ENCODE results near the gene ROR1.

The ROR1 gene

DNA sequence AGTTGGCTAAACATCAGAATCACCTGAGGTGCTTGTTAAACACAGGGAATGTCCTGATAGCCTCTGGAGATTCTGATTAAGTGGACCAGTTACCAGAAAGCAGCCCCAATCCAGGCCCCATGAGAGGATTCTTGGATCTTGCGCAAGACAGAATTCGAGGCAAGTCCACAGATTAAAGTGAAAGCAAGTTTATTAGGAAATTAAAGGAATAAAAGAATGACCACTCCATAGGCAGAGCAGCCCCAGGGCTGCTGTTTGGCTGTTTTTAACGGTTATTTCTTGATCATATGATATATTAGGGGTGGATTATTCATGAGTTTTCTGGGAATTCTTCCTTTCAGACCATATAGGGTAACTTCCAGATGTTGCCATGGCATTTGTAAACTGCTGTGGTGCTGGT is 176.2 kb downstream of the ROR1 start:
- Histone ChIP-seq H2AFZ (ENCODE audit: low read depth, low read length) (no peak overlapping the region), H3K79me2 (ENCODE audit: insufficient read depth, low read length) (no peaks in the 10 kb centered on the region), H3K9me3 (ENCODE audit: insufficient read depth, low read length, severe bottlenecking) (peaks cover 12% of the 10 kb centered on the region), H3K4me1 (ENCODE audit: insufficient read depth, low read length) (no peaks in the 10 kb centered on the region), H3K27me3 (ENCODE audit: insufficient read depth, low read length, poor library complexity) (peaks cover 2% of the 10 kb centered on the region), H3K9ac (ENCODE audit: low read depth, low read length) (no peak overlapping the region), H4K20me1 (ENCODE audit: insufficient read depth, low read length) (no peaks in the 10 kb centered on the region), H3K4me3 (ENCODE audit: low read depth in 1 of 2, low read length in 2 of 2) (no peak overlapping the region), H3K36me3 (ENCODE audit: insufficient read depth, low read length) (no peaks in the 10 kb centered on the region), H3K27ac (ENCODE audit: low read length) (no peak overlapping the region), H3K4me2 (ENCODE audit: insufficient read depth, low read length) (no peak overlapping the region)
- ATAC-seq (ENCODE audit: insufficient read depth, low read depth) (no peak), DNase-seq (no peak)
- no peak for TF ChIP-seq EZH2 (IDR thresholded peaks at IDR 0.05; ENCODE audit: borderline replicate concordance, low read depth, low read length, severe bottlenecking)

- H3K27ac ChIP-seq (ENCODE audit: low read length): no peak overlapping the region
- no peaks in the 10 kb centered on the region for H3K79me2 ChIP-seq (ENCODE audit: insufficient read depth, low read length)
- H2AFZ ChIP-seq (ENCODE audit: low read depth, low read length): no peak overlapping the region
- H3K36me3 ChIP-seq (ENCODE audit: insufficient read depth, low read length): no peaks in the 10 kb centered on the region
- TF ChIP-seq, protein P1, sequence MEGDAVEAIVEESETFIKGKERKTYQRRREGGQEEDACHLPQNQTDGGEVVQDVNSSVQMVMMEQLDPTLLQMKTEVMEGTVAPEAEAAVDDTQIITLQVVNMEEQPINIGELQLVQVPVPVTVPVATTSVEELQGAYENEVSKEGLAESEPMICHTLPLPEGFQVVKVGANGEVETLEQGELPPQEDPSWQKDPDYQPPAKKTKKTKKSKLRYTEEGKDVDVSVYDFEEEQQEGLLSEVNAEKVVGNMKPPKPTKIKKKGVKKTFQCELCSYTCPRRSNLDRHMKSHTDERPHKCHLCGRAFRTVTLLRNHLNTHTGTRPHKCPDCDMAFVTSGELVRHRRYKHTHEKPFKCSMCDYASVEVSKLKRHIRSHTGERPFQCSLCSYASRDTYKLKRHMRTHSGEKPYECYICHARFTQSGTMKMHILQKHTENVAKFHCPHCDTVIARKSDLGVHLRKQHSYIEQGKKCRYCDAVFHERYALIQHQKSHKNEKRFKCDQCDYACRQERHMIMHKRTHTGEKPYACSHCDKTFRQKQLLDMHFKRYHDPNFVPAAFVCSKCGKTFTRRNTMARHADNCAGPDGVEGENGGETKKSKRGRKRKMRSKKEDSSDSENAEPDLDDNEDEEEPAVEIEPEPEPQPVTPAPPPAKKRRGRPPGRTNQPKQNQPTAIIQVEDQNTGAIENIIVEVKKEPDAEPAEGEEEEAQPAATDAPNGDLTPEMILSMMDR (IDR thresholded peaks at IDR 0.05; ENCODE audit: borderline replicate concordance, extremely low read depth, low read length, poor library complexity, severe bottlenecking): no peak
- no peak for TF ChIP-seq EZH2 (IDR thresholded peaks at IDR 0.05; ENCODE audit: borderline replicate concordance, low read depth, low read length, severe bottlenecking)
- H3K4me1 ChIP-seq (ENCODE audit: insufficient read depth, low read length): no peaks in the 10 kb centered on the region
- no peak overlapping the region for H3K9ac ChIP-seq (ENCODE audit: low read depth, low read length)
- DNase-seq: no peak
- H4K20me1 ChIP-seq (ENCODE audit: insufficient read depth, low read length): no peaks in the 10 kb centered on the region; the same call in 1 of the 2 replicates
- peaks cover 12% of the 10 kb centered on the region for H3K9me3 ChIP-seq (ENCODE audit: insufficient read depth, low read length, severe bottlenecking)
- no peak for ATAC-seq (ENCODE audit: insufficient read depth, low read depth)
- no peaks in the 10 kb centered on the region for H3K27me3 ChIP-seq (ENCODE audit: insufficient read depth, low read length, poor library complexity)
- H3K4me2 ChIP-seq (ENCODE audit: insufficient read depth, low read length): no peak overlapping the region
- no peak overlapping the region for H3K4me3 ChIP-seq (ENCODE audit: low read depth in 1 of 2, low read length in 2 of 2)
Measured at GRCh38 chr1:63951059-63951946, 177.5 kb downstream of the ROR1 start.

GRCh38 chr1:63954187-63954586 is 180.4 kb downstream of the ROR1 start:
- H3K9ac ChIP-seq (ENCODE audit: low read depth, low read length): no peak overlapping the region

DNA sequence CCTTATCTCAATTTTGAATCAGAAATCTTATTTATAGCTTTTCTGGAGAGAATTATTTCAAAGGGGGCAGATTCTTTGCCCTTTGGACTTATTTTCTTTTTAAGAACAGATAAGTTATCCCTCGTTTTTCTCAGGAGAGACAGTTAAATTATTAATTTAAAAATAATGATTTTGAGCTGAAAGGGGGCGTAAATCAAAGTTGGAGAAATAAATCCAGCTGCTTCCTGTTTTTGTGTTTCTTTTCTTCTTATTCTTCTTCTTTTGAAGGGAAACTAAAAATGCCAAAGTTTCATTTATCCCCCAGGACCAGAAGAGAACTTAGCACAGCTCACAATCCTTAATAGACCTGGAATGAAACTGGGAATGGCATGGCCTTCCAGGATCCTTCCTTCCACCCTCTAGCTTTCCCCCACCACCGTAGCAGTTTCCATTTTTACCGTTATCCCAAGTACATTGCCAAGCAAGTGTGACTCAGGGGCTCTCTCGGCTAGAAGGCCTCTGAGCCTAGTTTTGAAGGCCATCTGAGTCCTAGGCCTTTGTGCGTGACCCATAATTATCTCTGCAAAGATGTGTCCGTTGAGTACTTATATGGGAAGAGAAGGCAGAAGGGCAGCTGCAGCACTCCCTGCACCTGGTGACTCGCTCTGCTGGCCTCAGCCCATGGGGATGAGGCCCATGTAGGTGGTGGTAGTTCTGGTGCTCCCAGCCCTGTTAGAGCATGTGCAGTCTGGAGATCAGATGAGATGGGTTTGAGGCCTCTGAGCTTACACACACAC is 181.7 kb downstream of the ROR1 start:
- Histone ChIP-seq H3K79me2 (ENCODE audit: insufficient read depth, low read length) (no peaks in the 10 kb centered on the region), H3K9me3 (ENCODE audit: insufficient read depth, low read length, severe bottlenecking) (peaks cover 12% of the 10 kb centered on the region), H3K4me2 (ENCODE audit: insufficient read depth, low read length) (no peak overlapping the region), H3K4me1 (ENCODE audit: insufficient read depth, low read length) (no peaks in the 10 kb centered on the region), H3K27me3 (ENCODE audit: insufficient read depth, low read length, poor library complexity) (no peaks in the 10 kb centered on the region), H4K20me1 (ENCODE audit: insufficient read depth, low read length) (no peaks in the 10 kb centered on the region; the same call in 1 of the 2 replicates), H3K36me3 (ENCODE audit: insufficient read depth, low read length) (no peaks in the 10 kb centered on the region), H3K27ac (ENCODE audit: low read length) (no peak overlapping the region), H3K4me3 (ENCODE audit: low read depth in 1 of 2, low read length in 2 of 2) (no peak overlapping the region), H3K9ac (ENCODE audit: low read depth, low read length) (no peak overlapping the region), H2AFZ (ENCODE audit: low read depth, low read length) (no peak overlapping the region)
- no peak for DNase-seq
- no peak for ATAC-seq (ENCODE audit: insufficient read depth, low read depth)
- TF ChIP-seq EZH2 (IDR thresholded peaks at IDR 0.05; ENCODE audit: borderline replicate concordance, low read depth, low read length, severe bottlenecking): no peak
- TF ChIP-seq, protein P1 (IDR thresholded peaks at IDR 0.05; ENCODE audit: borderline replicate concordance, extremely low read depth, low read length, poor library complexity, severe bottlenecking): no peak

More at GRCh38 chr1:63954187-63954586, 180.4 kb downstream of the ROR1 start:
- Histone ChIP-seq H4K20me1 (ENCODE audit: insufficient read depth, low read length) (no peaks in the 10 kb centered on the region; the same call in 1 of the 2 replicates), H3K27ac (ENCODE audit: low read length) (no peak overlapping the region), H3K4me1 (ENCODE audit: insufficient read depth, low read length) (no peaks in the 10 kb centered on the region), H3K27me3 (ENCODE audit: insufficient read depth, low read length, poor library complexity) (no peaks in the 10 kb centered on the region), H3K4me3 (ENCODE audit: low read depth in 1 of 2, low read length in 2 of 2) (no peak overlapping the region), H3K4me2 (ENCODE audit: insufficient read depth, low read length) (no peak overlapping the region), H3K9me3 (ENCODE audit: insufficient read depth, low read length, severe bottlenecking) (peaks cover 12% of the 10 kb centered on the region), H2AFZ (ENCODE audit: low read depth, low read length) (no peak overlapping the region), H3K79me2 (ENCODE audit: insufficient read depth, low read length) (no peaks in the 10 kb centered on the region), H3K36me3 (ENCODE audit: insufficient read depth, low read length) (no peaks in the 10 kb centered on the region)
- no peak for ATAC-seq (ENCODE audit: insufficient read depth, low read depth)
- TF ChIP-seq EZH2 (IDR thresholded peaks at IDR 0.05; ENCODE audit: borderline replicate concordance, low read depth, low read length, severe bottlenecking): no peak
- DNase-seq: no peak
